T-helper 1 cell treated with Interleukin-12 subunit alpha and Interleukin-12 subunit beta and Interleukin-4 antibody, amounts not matched to agents 30 μg/mL and 1 μg/mL, for 36 hours (primary cell): Measurements from ENCODE around the gene PRIM2.
A peak's percentile ranks its signal among the peaks of the same experiment; 100 is the strongest.
"Not testable (repeated sequence)": the region's sequence is repeated elsewhere in the genome, so short reads cannot be mapped to it uniquely, and the experiment has no call there.

Source experiments
- H3K27ac Mint-ChIP-seq: one replicate; pipeline ENCODE4 v1.8.0; 2021; ENCODE audit warnings: mild to moderate bottlenecking, mixed read lengths
- H3K27me3 Mint-ChIP-seq: one replicate; pipeline ENCODE4 v1.8.0; 2021; ENCODE audit warnings: low read depth, mixed read lengths
- H3K36me3 Mint-ChIP-seq: one replicate; pipeline ENCODE4 v1.8.0; 2021; ENCODE audit warnings: low read depth, mixed read lengths
- H3K4me1 Mint-ChIP-seq: one replicate; pipeline ENCODE4 v1.8.0; 2021; ENCODE audit warnings: low read depth, mixed read lengths
- H3K4me3 Mint-ChIP-seq: one replicate; pipeline ENCODE4 v1.8.0; 2021; ENCODE audit warnings: mild to moderate bottlenecking, moderate library complexity, mixed read lengths
- H3K9me3 Mint-ChIP-seq: one replicate; pipeline ENCODE4 v1.8.0; 2021; ENCODE audit warnings: mixed read lengths

PRIM2 gene

GRCh38 chr6:57315851-57316250 is 1.6 kb upstream of the PRIM2 start:
- no peak overlapping the region for H3K27ac Mint-ChIP-seq
- H3K4me1 Mint-ChIP-seq: peaks cover 25% of the 10 kb centered on the region
- no peak overlapping the region for H3K4me3 Mint-ChIP-seq
- H3K9me3 Mint-ChIP-seq: no peaks in the 10 kb centered on the region
- peaks cover 6% of the 10 kb centered on the region for H3K27me3 Mint-ChIP-seq
- H3K36me3 Mint-ChIP-seq: peaks cover 23% of the 10 kb centered on the region

GRCh38 chr6:57316581-57317059 is 810 bp upstream of the PRIM2 start:
- Mint-ChIP-seq H3K9me3 (no peaks in the 10 kb centered on the region), H3K36me3 (peaks cover 29% of the 10 kb centered on the region), H3K4me1 (peaks cover 31% of the 10 kb centered on the region), H3K27ac (peak overlapping the region; percentile 96), H3K27me3 (peaks cover 6% of the 10 kb centered on the region), H3K4me3 (peak overlapping the region; percentile 99)

- Mint-ChIP-seq H3K9me3 (peaks cover 22% of the 10 kb centered on the region), H3K4me3 (no peak overlapping the region), H3K27me3 (no peaks in the 10 kb centered on the region), H3K36me3 (peaks cover 73% of the 10 kb centered on the region), H3K27ac (no peak overlapping the region), H3K4me1 (peaks cover 21% of the 10 kb centered on the region)
These were observed 7.1 kb downstream of the PRIM2 start for GRCh38 chr6:57324538-57324937.

GRCh38 chr6:57327311-57327710 is 9.9 kb downstream of the PRIM2 start:
- Mint-ChIP-seq H3K4me1 (peaks cover 7% of the 10 kb centered on the region), H3K36me3 (peaks cover 73% of the 10 kb centered on the region), H3K27me3 (no peaks in the 10 kb centered on the region), H3K27ac (no peak overlapping the region), H3K4me3 (no peak overlapping the region), H3K9me3 (peaks cover 39% of the 10 kb centered on the region)

- peaks cover 72% of the 10 kb centered on the region for H3K36me3 Mint-ChIP-seq
- peaks cover 46% of the 10 kb centered on the region for H3K9me3 Mint-ChIP-seq
- no peaks in the 10 kb centered on the region for H3K27me3 Mint-ChIP-seq
- no peak overlapping the region for H3K27ac Mint-ChIP-seq
- peaks cover 3% of the 10 kb centered on the region for H3K4me1 Mint-ChIP-seq
- H3K4me3 Mint-ChIP-seq: no peak overlapping the region
These were observed 10.6 kb downstream of the PRIM2 start for GRCh38 chr6:57328074-57328473.

GRCh38 chr6:57329933-57330332 is 12.5 kb downstream of the PRIM2 start:
- H3K27me3 Mint-ChIP-seq: no peaks in the 10 kb centered on the region
- no peak overlapping the region for H3K4me3 Mint-ChIP-seq
- peaks cover 60% of the 10 kb centered on the region for H3K9me3 Mint-ChIP-seq
- no peak overlapping the region for H3K27ac Mint-ChIP-seq
- peaks cover 81% of the 10 kb centered on the region for H3K36me3 Mint-ChIP-seq
- peaks cover 3% of the 10 kb centered on the region for H3K4me1 Mint-ChIP-seq

GRCh38 chr6:57342148-57342669 is 24.8 kb downstream of the PRIM2 start:
- H3K27ac Mint-ChIP-seq: no peak overlapping the region
- H3K9me3 Mint-ChIP-seq: peaks cover 4% of the 10 kb centered on the region
- H3K4me3 Mint-ChIP-seq: no peak overlapping the region
- no peaks in the 10 kb centered on the region for H3K27me3 Mint-ChIP-seq
- peaks cover 19% of the 10 kb centered on the region for H3K36me3 Mint-ChIP-seq
- H3K4me1 Mint-ChIP-seq: peaks cover 6% of the 10 kb centered on the region

- H3K27ac Mint-ChIP-seq: not testable (repeated sequence)
These were observed 25.9 kb downstream of the PRIM2 start for GRCh38 chr6:57343342-57343741.

GRCh38 chr6:57346715-57347114 is 29.3 kb downstream of the PRIM2 start:
- Mint-ChIP-seq H3K4me1 (peaks cover 21% of the 10 kb centered on the region), H3K36me3 (peaks cover 24% of the 10 kb centered on the region)
- H3K4me3 Mint-ChIP-seq, H3K27ac Mint-ChIP-seq, H3K9me3 Mint-ChIP-seq, H3K27me3 Mint-ChIP-seq: not testable (repeated sequence)

More at GRCh38 chr6:57343342-57343741, 25.9 kb downstream of the PRIM2 start:
- peaks cover 15% of the 10 kb centered on the region for H3K36me3 Mint-ChIP-seq
- H3K4me3 Mint-ChIP-seq, H3K27me3 Mint-ChIP-seq, H3K4me1 Mint-ChIP-seq, H3K9me3 Mint-ChIP-seq: not testable (repeated sequence)

GRCh38 chr6:57347597-57347996 is 30.2 kb downstream of the PRIM2 start:
- H3K4me3 Mint-ChIP-seq, H3K9me3 Mint-ChIP-seq, H3K27me3 Mint-ChIP-seq, H3K27ac Mint-ChIP-seq: not testable (repeated sequence)
- peaks cover 21% of the 10 kb centered on the region for H3K4me1 Mint-ChIP-seq
- H3K36me3 Mint-ChIP-seq: peaks cover 24% of the 10 kb centered on the region

- H3K4me1 Mint-ChIP-seq: peaks cover 22% of the 10 kb centered on the region
- peaks cover 20% of the 10 kb centered on the region for H3K36me3 Mint-ChIP-seq
- not testable (repeated sequence) for H3K9me3 Mint-ChIP-seq, H3K4me3 Mint-ChIP-seq, H3K27ac Mint-ChIP-seq, H3K27me3 Mint-ChIP-seq
These were observed 33.0 kb downstream of the PRIM2 start for GRCh38 chr6:57350443-57350842.

GRCh38 chr6:57352596-57352995 is 35.2 kb downstream of the PRIM2 start:
- not testable (repeated sequence) for H3K9me3 Mint-ChIP-seq, H3K4me3 Mint-ChIP-seq, H3K27ac Mint-ChIP-seq, H3K27me3 Mint-ChIP-seq
- Mint-ChIP-seq H3K36me3 (peaks cover 17% of the 10 kb centered on the region), H3K4me1 (peaks cover 22% of the 10 kb centered on the region)

- H3K36me3 Mint-ChIP-seq, H3K27me3 Mint-ChIP-seq, H3K9me3 Mint-ChIP-seq, H3K4me1 Mint-ChIP-seq, H3K4me3 Mint-ChIP-seq, H3K27ac Mint-ChIP-seq: not testable (repeated sequence)
These were observed 40.9 kb downstream of the PRIM2 start for GRCh38 chr6:57358319-57358718.

- H3K4me3 Mint-ChIP-seq, H3K27ac Mint-ChIP-seq, H3K36me3 Mint-ChIP-seq, H3K9me3 Mint-ChIP-seq, H3K27me3 Mint-ChIP-seq: not testable (repeated sequence)
- H3K4me1 Mint-ChIP-seq: peaks cover 12% of the 10 kb centered on the region
These were observed 42.3 kb downstream of the PRIM2 start for GRCh38 chr6:57359766-57360165.

GRCh38 chr6:57362340-57362739 is 44.9 kb downstream of the PRIM2 start:
- not testable (repeated sequence) for H3K36me3 Mint-ChIP-seq, H3K27me3 Mint-ChIP-seq, H3K9me3 Mint-ChIP-seq, H3K27ac Mint-ChIP-seq, H3K4me1 Mint-ChIP-seq, H3K4me3 Mint-ChIP-seq

- not testable (repeated sequence) for H3K27ac Mint-ChIP-seq, H3K27me3 Mint-ChIP-seq
These were observed 47.7 kb downstream of the PRIM2 start for GRCh38 chr6:57365076-57365583.

More at GRCh38 chr6:57365076-57365583, 47.7 kb downstream of the PRIM2 start:
- H3K4me1 Mint-ChIP-seq, H3K9me3 Mint-ChIP-seq, H3K36me3 Mint-ChIP-seq, H3K4me3 Mint-ChIP-seq: not testable (repeated sequence)
